HG03097 (cell line): ENCODE measurements around the gene PACS1.
A peak's percentile ranks its signal among the peaks of the same experiment; 100 is the strongest.
"Not testable (repeated sequence)": the region's sequence is repeated elsewhere in the genome, so short reads cannot be mapped to it uniquely, and the experiment has no call there.

ENCODE experiments used
- ATAC-seq: cut with Tn5 transposase; IDR thresholded peaks from one replicate; pipeline ENCODE4 v1.9.1; 2021; ENCODE audit not compliant: unreplicated experiment, low FRiP score

PACS1 gene

DNA sequence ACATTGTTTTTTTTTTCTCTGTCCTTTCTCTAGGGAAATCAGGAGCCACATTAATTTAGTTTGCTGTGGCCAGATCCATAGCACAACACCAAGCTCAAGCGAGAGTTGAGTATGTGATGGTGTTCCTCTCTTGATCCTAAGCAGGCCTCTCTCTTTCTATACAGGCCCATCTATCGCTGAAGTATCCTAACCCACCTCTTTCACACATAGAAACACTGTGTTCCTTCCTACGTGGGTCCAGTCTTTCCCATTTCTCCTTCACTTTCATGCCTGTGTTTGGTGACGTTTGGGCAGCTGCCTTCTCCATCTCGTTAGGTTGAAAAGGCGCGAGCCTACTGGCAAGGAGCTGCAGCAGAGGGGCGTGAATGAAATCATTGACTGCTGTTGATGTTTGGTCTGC lies 2.4 kb downstream of the PACS1 start:
- ATAC-seq, result no peak

DNA sequence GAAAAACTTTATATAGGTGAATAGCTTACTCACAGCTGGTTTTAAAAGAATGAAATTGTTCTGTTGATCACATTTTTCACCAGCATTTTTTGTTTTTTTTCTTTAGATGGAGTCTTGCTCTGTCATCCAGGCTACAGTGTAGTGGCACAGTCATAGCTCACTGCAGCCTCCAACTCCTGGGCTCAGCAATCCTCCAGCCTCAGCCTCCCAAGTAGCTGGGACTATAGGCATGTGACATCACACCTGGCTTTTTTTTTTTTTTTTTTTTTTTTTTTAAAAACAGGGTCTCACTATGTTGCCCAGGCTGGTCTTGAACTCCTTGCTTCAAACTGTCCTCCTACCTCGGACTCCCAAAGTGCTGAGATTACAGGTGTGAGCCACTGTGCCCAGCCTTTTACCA lies 3.6 kb downstream of the PACS1 start:
- no peak for ATAC-seq

GRCh38 chr11:66075273-66075672 lies 5.2 kb downstream of the PACS1 start:
- ATAC-seq, result no peak

DNA sequence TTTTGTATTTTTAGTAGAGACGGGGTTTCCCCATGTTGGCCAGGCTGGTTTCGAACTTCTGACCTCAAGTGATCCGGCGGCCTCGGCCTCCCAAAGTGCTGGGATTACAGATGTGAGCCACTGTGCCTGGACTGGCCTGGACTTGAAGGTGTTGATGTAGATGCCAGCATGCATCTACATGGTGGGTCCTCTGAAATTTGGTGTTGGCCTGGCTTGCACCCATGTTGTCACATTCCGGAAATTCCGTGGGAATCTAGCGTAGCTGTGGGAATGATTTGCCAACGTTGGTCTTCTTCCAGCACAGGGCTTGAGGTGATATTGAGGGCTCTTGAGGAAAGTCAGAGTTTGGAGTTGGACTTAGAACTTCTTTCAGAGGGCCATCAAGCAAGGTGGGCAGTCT lies 6.5 kb downstream of the PACS1 start:
- ATAC-seq, result no peak

DNA sequence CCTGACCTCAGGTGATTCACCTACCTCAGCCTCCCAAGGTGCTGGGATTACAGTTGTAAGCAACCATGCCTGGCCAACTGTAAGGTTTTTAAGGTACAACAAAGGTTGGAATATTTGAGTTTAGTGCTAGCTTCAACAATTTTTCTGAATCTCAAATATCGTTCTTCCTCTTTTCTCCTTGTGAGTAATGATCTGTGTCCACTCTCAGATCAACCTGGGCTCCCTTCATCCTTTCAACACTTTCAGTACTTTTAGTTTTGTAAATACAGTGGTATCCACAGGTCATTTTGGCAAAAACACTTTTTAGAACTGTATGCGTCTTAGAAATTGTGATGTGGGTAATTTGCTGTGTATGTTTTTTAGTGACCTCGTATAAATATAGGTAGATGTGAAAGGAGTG lies 7.9 kb downstream of the PACS1 start:
- no peak for ATAC-seq

DNA sequence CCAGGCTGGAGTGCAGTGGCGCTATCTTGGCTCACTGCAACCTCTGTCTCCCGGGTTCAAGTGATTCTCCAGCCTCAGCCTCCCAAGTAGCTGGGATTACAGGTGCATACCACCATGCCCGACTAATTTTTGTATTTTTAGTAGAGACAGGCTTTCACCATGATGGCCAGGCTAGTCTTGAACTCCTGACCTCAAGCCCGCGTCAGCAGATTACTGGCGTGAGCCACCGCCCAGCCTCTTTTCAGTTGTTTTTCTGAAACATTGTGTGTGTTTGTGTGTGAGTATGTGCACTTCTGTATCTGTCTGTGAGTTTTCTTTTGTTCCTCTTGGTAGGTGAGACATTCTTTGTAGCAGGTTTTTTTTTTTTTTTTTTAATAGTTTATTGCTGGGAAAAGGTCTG lies 8.9 kb downstream of the PACS1 start:
- not testable (repeated sequence) for ATAC-seq

GRCh38 chr11:66080055-66080817 lies 10.2 kb downstream of the PACS1 start:
- ATAC-seq, result no peak

- peak; percentile 72 for ATAC-seq
Observed at GRCh38 chr11:66081505-66081904, 11.4 kb downstream of the PACS1 start.

DNA sequence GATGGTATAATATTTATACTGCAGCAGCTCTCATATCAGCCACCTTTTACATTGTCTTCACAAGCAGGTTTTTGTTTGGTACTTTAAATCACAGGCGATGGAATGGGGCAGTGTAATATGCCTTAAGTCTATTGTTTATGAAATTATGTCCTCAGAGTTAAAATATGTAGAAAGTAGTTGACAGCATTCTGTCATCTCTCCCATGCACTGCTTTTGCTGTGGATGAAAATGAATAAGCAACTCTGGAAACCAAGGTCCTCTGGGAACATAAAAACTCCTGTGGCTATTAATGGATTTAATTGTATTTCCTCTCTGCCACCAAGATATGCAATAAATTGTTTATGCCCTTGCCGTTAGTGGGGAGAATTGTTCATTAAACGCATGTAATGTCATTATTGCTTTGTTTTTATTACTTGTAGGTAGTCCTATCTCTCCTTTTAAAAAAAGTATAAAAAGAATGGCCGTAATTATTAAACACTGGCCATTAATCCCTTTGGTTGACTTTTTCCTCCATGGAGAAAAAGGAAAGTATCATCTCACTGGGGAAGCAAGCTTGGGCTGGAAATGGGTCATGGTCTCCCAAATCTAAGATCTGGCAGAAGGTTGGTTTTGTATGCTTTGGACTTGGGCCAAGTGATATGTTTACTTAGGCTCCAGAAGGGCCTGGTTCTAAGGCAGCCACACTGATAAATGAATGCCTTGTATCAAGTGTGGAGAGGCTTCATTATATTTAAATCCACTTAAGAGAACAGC lies 13.1 kb downstream of the PACS1 start:
- ATAC-seq, result no peak

DNA sequence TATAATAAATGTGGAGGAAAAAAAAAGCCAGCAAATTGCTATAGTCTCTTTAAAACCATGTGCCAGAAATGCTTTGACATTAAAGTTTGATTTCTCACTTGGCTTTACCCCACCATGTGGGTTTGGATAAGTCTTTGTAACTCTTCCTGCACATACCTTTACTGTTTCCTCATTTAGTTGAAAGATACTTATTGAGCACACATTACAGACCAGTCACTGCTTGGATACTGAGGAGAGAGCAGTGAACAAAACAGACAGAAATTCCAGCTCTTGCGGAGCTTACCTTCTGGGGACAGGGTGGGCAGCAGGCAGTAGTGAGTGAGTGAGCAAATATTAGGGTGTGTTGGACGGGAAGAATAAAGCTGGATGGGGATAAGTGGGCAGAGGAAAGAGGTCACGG lies 13.7 kb downstream of the PACS1 start:
- no peak for ATAC-seq

GRCh38 chr11:66084821-66085475 lies 14.9 kb downstream of the PACS1 start:
- ATAC-seq, result no peak

DNA sequence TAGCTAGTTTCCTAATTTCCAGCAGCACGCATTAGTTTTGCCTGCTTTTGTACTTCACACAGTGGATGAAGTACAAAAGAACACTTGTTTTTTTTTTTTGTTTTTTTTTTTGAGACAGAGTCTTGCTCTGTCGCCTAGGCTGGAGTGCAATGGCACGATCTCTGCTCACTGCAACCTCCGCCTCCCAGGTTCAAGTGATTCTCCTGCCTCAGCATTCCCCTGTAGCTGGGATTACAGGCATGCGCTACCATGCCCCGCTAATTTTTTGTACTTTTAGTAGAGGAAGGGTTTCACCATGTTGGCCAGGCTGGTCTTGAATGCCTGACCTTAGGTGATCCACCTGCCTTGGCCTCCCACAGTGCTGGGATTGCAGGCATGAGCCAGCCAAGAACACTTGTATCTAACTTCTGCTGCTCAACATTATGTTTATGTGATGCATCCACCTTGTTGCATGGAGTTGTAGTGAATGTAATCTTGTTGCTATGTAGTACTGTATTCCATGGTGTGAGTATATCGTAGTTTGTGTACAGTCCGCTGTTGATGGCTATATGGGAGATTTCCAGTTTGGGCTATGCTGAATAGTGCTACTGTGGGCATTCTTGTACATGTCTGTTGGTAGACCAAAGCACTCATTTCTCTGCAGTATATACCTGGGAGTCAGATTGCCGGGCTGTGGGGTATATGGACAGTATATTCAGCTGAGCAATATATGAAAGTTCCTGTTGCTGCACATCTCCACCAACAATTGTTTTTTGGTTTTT lies 17.3 kb downstream of the PACS1 start:
- no peak for ATAC-seq

GRCh38 chr11:66089067-66089466 lies 19.0 kb downstream of the PACS1 start:
- no peak for ATAC-seq

GRCh38 chr11:66090288-66090687 lies 20.2 kb downstream of the PACS1 start:
- ATAC-seq, result no peak

DNA sequence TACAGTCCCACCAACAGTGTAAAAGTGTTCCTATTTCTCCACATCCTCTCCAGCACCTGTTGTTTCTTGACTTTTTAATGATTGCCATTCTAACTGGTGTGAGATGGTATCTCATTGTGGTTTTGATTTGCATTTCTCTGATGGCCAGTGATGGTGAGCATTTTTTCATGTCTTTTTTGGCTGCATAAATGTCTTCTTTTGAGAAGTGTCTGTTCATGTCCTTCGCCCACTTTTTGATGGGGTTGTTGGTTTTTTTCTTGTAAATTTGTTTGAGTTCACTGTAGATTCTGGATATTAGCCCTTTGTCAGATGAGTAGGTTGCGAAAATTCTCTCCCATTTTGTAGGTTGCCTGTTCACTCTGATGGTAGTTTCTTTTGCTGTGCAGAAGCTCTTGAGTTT lies 22.1 kb downstream of the PACS1 start:
- ATAC-seq, result not testable (repeated sequence)

DNA sequence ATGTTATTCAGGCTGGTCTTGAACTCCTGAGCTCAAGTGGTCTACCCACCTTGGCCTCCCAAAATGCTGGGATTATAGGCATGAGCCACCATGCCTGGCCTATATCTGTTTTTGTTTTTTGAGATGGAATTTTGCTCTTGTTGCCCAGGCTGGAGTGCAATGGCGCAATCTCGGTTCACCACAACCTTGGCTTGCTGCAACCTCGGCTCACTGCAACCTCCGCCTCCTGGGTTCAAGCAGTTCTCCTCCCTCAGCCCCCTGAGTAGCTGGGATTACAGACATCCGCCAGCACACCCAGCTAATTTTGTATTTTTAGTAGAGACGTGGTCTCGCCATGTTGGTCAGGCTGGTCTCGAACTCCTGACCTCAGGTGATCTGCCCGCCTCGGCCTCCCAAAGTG lies 29.7 kb downstream of the PACS1 start:
- ATAC-seq, result not testable (repeated sequence)

DNA sequence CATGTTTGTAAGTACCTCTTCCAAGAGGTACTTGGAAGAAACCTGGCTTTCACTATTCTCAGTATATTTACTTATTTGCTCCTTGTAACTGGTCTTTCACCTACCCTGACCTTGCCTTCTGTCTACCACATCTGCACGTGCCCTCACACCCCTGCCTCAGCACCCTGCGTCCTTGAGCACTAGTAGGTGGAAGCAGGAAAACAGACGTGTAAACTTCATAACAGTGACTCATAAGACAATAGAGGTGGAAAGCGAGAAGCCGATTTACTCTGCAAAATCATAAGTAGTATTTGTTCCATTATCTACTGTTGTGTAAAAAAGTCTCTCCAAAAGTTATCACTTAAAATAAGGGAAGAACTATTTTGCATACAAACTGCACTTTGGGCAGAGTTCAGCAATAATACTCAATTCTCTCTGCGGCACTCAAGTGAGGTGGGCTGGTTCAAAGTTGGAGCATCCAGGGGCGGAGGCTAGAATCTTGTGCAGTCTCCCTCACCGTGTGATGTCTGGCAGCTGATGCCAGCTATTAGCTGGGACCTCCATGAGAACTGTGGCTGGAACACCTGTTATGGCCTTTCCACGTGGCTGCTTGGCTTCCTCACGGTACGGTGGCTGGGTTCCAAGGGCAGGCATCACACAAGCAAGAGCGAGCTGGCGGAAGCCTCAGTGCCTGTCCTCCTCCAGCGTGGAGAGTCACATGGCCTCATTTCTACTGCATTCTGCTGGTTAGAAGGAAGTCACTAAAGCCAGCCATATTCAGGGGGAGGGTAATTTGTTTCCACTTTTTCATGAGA lies 30.4 kb downstream of the PACS1 start:
- peak; percentile 73 for ATAC-seq

DNA sequence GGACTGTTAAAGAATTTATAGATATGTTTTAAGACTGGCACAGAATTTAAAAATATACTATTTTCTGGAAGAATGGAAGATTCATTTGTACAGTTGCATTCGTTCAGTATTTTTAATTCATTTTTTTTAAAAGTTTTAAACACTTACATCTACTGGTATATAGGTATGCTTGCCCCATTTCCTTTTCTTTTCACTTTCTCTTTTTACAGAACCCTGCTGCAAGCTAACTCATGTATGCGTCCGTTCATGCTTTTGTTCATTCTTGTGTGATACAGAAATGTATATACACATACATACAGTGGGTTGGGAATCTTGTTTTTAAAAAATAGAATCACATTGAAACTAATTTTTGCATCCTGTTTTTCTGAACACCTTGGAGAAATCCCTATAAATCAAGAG lies 31.0 kb downstream of the PACS1 start:
- peak; percentile 21 for ATAC-seq

DNA sequence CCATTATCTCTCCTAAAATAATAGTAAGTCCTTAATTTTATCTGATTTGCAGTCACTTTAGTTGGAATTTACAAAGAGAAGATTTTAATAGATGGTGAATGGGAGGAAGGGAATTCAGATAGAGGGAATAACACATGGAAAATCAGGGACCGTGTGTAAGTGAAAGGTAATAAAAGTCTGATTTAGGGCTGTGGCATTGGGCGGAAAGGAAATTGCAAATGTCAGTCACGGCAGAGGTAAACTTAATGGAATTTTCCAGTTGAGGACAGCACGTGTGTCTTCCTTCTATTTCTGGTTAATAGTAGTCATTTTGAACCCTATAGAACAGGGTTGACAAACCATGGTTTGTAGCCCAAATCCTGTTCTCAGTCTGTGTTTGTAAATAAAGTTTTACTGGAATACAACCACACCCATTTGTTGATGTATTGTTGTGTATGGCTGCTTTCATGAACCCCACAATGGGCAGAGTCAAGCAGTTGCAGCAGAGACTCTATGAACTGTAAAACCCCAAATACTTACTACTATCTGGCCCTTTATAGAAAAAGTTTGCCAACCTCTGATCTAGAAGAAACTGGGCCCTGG lies 34.1 kb downstream of the PACS1 start:
- no peak for ATAC-seq
